Spleen (tissue), 11 donors: ENCODE measurements around the gene MGAT5. TPM values are rescaled to one million over a fixed set of nuclear protein-coding genes. Genes with fewer than 3 reads are reported as not detected.

Experiments used
- DNase-seq: peaks from one replicate; pipeline ENCODE4 v3.0.0-alpha.2; 2020
- H3K27ac ChIP-seq, 8 donors: fragments of 200-600 bp; sonication (generic) in 7 of 8; 1 replicate in 4 of 8; 2 replicates in 4 of 8; pipeline versions ENCODE4 v1.5.0 to v1.8.0; 2016 to 2021; ENCODE audit warnings: inconsistent platforms in 4 of 8, mild to moderate bottlenecking in 4 of 8, moderate library complexity in 1 of 8
- H3K27me3 ChIP-seq, 7 donors: fragments of 200-600 bp; sonication (generic) in 6 of 7; replicated peaks in 1 of 7; 1 replicate in 4 of 7; 2 replicates in 3 of 7; pipeline versions ENCODE4 v1.5.0 to v1.8.0; 2016 to 2021; ENCODE audit warnings: inconsistent platforms in 3 of 7, mild to moderate bottlenecking in 1 of 7
- H3K36me3 ChIP-seq, 6 donors: fragments of 200-600 bp; sonication (generic) in 5 of 6; 1 replicate in 4 of 6; 2 replicates in 2 of 6; pipeline versions ENCODE4 v1.5.0 to v1.8.0; 2016 to 2021; ENCODE audit warnings: inconsistent platforms in 2 of 6
- H3K4me1 ChIP-seq, 6 donors: fragments of 200-600 bp; sonication (generic) in 5 of 6; 1 replicate in 3 of 6; 2 replicates in 3 of 6; pipeline versions ENCODE4 v1.5.0 to v1.8.0; 2016 to 2021; ENCODE audit warnings: inconsistent platforms in 3 of 6
- H3K4me3 ChIP-seq, 8 donors: fragments of 200-600 bp; sonication (generic) in 7 of 8; 1 replicate in 4 of 8; 2 replicates in 4 of 8; pipeline versions ENCODE4 v1.5.0 to v1.8.0; 2016 to 2021; ENCODE audit warnings: inconsistent platforms in 4 of 8, mild to moderate bottlenecking in 4 of 8, moderate library complexity in 2 of 8
- H3K9me3 ChIP-seq, 8 donors: fragments of 200-600 bp; sonication (generic) in 7 of 8; 1 replicate in 4 of 8; 2 replicates in 4 of 8; pipeline versions ENCODE4 v1.5.0 to v1.8.0; 2016 to 2021; ENCODE audit warnings: inconsistent platforms in 4 of 8
- CTCF ChIP-seq, 11 experiments: fragments of 200-600 bp in 7 of 11; fragments of 450-650 bp in 4 of 11; sonication (generic) in 4 of 11; IDR thresholded peaks in 8 of 11; conservative IDR thresholded peaks in 3 of 11; 1 replicate in 7 of 11; 2 replicates in 4 of 11; pipeline versions ENCODE4 v1.4.0 to v1.8.0; 2016 to 2021; ENCODE audit warnings: antibody characterized with exemption in 11 of 11, inconsistent platforms in 4 of 11, mild to moderate bottlenecking in 1 of 11
- POLR2A ChIP-seq, 3 donors: fragments of 450-650 bp; IDR thresholded peaks; one replicate each; pipeline ENCODE4 v1.5.1; 2017; ENCODE audit warnings: antibody characterized with exemption in 3 of 3, mild to moderate bottlenecking in 1 of 3
- POLR2AphosphoS5 ChIP-seq, 3 donors: sonication (generic); formaldehyde crosslinking; IDR thresholded peaks; one replicate each; pipeline ENCODE4 v1.5.1; 2017; ENCODE audit warnings: antibody characterized with exemption in 3 of 3
- WGBS, 5 donors: extraction: QIAGEN DNeasy Blood & Tissue Kit in 3 of 5; methylation state at CpG; one replicate each; pipeline versions ENCODE4 v1.1.5 to v1.1.7; 2013 to 2018; 5-methylcytosine and 5-hydroxymethylcytosine counted together
- intact Hi-C: fragments of 100-400 bp; cut with DNase I; formaldehyde crosslinking; loops from one replicate; pipeline ENCODE4 v1.15.0; 2023; ENCODE audit warnings: low total_unique reads
- polyA plus RNA-seq, 3 donors: library from polyadenylated mRNA; stranded (reverse); fragments of 200-250 nt; gene quantifications; one replicate each; pipeline ENCODE4 v1.2.1, GENCODE V29; 2013
- total RNA-seq, 7 donors: library from RNA; depleted of rRNA in 3 of 7; stranded (reverse); fragments of >200 nt in 3 of 7; fragmentation: NEBNext Ultra II Directional in 4 of 7; extraction: Animal tissue kit (Norgen Biotek cat#: 25700) in 4 of 7; gene quantifications; one replicate each; pipeline versions ENCODE4 v1.1.0 to v1.2.1, GENCODE V29; 2016 to 2021
- donor health status: healthy with polysubstance abuse.
- donor health status: DM: no; HTN: no; CAD: no; lungs with moderate emphysema.
- donor health status: DM: no; HTN: no; CAD: no.
- donor health status: Bipolar disorder and iron deficiency.
- donor health status: healthy.
- donor health status: DM: no; HTN: no; CAD: no.
- donor health status: DM: yes; HTN: yes; CAD: no.

The MGAT5 gene
- total and polyA plus RNA-seq, 10 donors, result 11.2 to 110 (median 91.9) TPM

GRCh38 chr2:134246154-134246874, 7.6 kb upstream of the MGAT5 start:
- no peak for DNase-seq
- WGBS, 5 donors, result 52 to 78% (median 67%) methylated on average over 7 of the region's 7 CpGs
- TF ChIP-seq CTCF (IDR thresholded peaks at IDR 0.05 in 8 of 11, conservative IDR thresholded peaks at IDR 0.05 in 3 of 11) (no peak), POLR2AphosphoS5 (IDR thresholded peaks at IDR 0.05) (no peak), POLR2A (IDR thresholded peaks at IDR 0.05) (no peak)
- no peaks in the 10 kb centered on the region for H3K9me3 ChIP-seq
- intact Hi-C loops, result loop anchor here (5.0 kb wide), 2 partner anchors 129 to 166 kb away; no protein-coding TSS in a partner anchor
- H3K36me3 ChIP-seq, result no peaks in the 10 kb centered on the region
- peak overlapping the region in 7 of 8 donors; percentile 24 to 86 (median 52) for H3K27ac ChIP-seq
- peak overlapping the region in 1 of 8 donors; percentile 41 for H3K4me3 ChIP-seq
- H3K27me3 ChIP-seq, result no peaks in the 10 kb centered on the region
- H3K4me1 ChIP-seq, result peaks cover 48 to 100% (median 87%) of the 10 kb centered on the region in 6 donors

GRCh38 chr2:134247679-134248078, 6.2 kb upstream of the MGAT5 start:
- H3K4me3 ChIP-seq, result no peak overlapping the region
- H3K9me3 ChIP-seq, result no peaks in the 10 kb centered on the region
- no peaks in the 10 kb centered on the region for H3K27me3 ChIP-seq
- no peak for TF ChIP-seq POLR2AphosphoS5 (IDR thresholded peaks at IDR 0.05)
- no peak for TF ChIP-seq CTCF (IDR thresholded peaks at IDR 0.05 in 8 of 11, conservative IDR thresholded peaks at IDR 0.05 in 3 of 11)
- TF ChIP-seq POLR2A (IDR thresholded peaks at IDR 0.05), result no peak
- peak overlapping the region in 5 of 8 donors; percentile 10 to 86 (median 80) for H3K27ac ChIP-seq
- WGBS, 5 donors, result 57 to 88% (median 65%) methylated on average over 1 of the region's 1 CpG
- DNase-seq, result no peak
- no peaks in the 10 kb centered on the region for H3K36me3 ChIP-seq
- intact Hi-C loops, result loop anchor here (5.0 kb wide), 2 partner anchors 130 to 165 kb away; no protein-coding TSS in a partner anchor
- peaks cover 56 to 100% (median 97%) of the 10 kb centered on the region in 6 donors for H3K4me1 ChIP-seq

- Histone ChIP-seq H3K4me3 (no peak overlapping the region), H3K36me3 (no peaks in the 10 kb centered on the region), H3K27me3 (no peaks in the 10 kb centered on the region), H3K4me1 (peaks cover 56 to 100% (median 99%) of the 10 kb centered on the region in 6 donors), H3K9me3 (no peaks in the 10 kb centered on the region), H3K27ac (peak overlapping the region in 5 of 8 donors; percentile 33 to 90 (median 80))
- 82 to 89% (median 82%) methylated on average over 2 of the region's 2 CpGs for WGBS, 5 donors
- no peak for DNase-seq
- TF ChIP-seq POLR2AphosphoS5 (IDR thresholded peaks at IDR 0.05) (no peak), POLR2A (IDR thresholded peaks at IDR 0.05) (no peak), CTCF (IDR thresholded peaks at IDR 0.05 in 8 of 11, conservative IDR thresholded peaks at IDR 0.05 in 3 of 11) (no peak)
- intact Hi-C loops, result loop anchor here (5.0 kb wide), 2 partner anchors 132 to 163 kb away; no protein-coding TSS in a partner anchor
Measured at GRCh38 chr2:134248913-134249312, 5.0 kb upstream of the MGAT5 start.

GRCh38 chr2:134249755-134250154, 4.1 kb upstream of the MGAT5 start:
- H3K27me3 ChIP-seq, result no peaks in the 10 kb centered on the region
- peaks cover 0 to 6% (median 5%) of the 10 kb centered on the region in 6 donors for H3K36me3 ChIP-seq
- peak overlapping the region in 5 of 8 donors; percentile 43 to 90 (median 80) for H3K27ac ChIP-seq
- 65 to 77% (median 71%) methylated on average over 2 of the region's 2 CpGs for WGBS, 5 donors
- peaks cover 62 to 100% (median 98%) of the 10 kb centered on the region in 6 donors for H3K4me1 ChIP-seq
- H3K9me3 ChIP-seq, result no peaks in the 10 kb centered on the region
- no peak for TF ChIP-seq POLR2A (IDR thresholded peaks at IDR 0.05)
- no peak for TF ChIP-seq POLR2AphosphoS5 (IDR thresholded peaks at IDR 0.05)
- TF ChIP-seq CTCF (IDR thresholded peaks at IDR 0.05 in 8 of 11, conservative IDR thresholded peaks at IDR 0.05 in 3 of 11), result no peak
- intact Hi-C loops, result loop anchor here (5.0 kb wide), 2 partner anchors 132 to 163 kb away; no protein-coding TSS in a partner anchor
- no peak for DNase-seq
- H3K4me3 ChIP-seq, result no peak overlapping the region
